ENCODE data around the gene CNPY3.

GRCh38 chr6:42885702-42886101 is 43.6 kb upstream of the CNPY3 start:
- TF ChIP-seq POLR2AphosphoS5 (IDR thresholded peaks at IDR 0.05) (no peak), CTCF (IDR thresholded peaks at IDR 0.05) (no peak), POLR2A (IDR thresholded peaks at IDR 0.05) (no peak), EP300 (IDR thresholded peaks at IDR 0.05) (no peak)

Measured in gastroesophageal sphincter (tissue), 3 donors.